Panc1 (cell line): ENCODE data around the gene LRMDA.

Experiments used
- CTCF ChIP-seq: fragments of 450-650 bp; IDR thresholded peaks from 2 replicates; pipeline ENCODE4 v1.5.1; 2017; ENCODE audit warnings: mild to moderate bottlenecking
- POLR2AphosphoS5 ChIP-seq: IDR thresholded peaks from 2 replicates; pipeline ENCODE4 v1.6.1; 2012; ENCODE audit warnings: mild to moderate bottlenecking, low read depth, low read length, moderate library complexity
- REST ChIP-seq, 2 experiments: IDR thresholded peaks; 2 replicates each; pipeline ENCODE4 v1.6.1; 2011 to 2012; ENCODE audit warnings: low read depth in 2 of 2, control low read depth in 1 of 2, low read length in 1 of 2, mild to moderate bottlenecking in 1 of 2, moderate library complexity in 1 of 2; ENCODE audit not compliant: insufficient read depth in 1 of 2
- SIN3A ChIP-seq: IDR thresholded peaks from 2 replicates; pipeline ENCODE4 v1.6.1; 2012; ENCODE audit warnings: low read depth, mild to moderate bottlenecking, low read length, moderate library complexity, borderline replicate concordance; ENCODE audit not compliant: insufficient read depth
- TCF7L2 ChIP-seq: IDR thresholded peaks from 2 replicates; pipeline ENCODE4 v1.6.1; 2011; ENCODE audit warnings: mild to moderate bottlenecking, low read depth, low read length, inconsistent platforms

- TF ChIP-seq CTCF: no peak
- TF ChIP-seq POLR2AphosphoS5: no peak
- TF ChIP-seq TCF7L2: no peak
- no peak for TF ChIP-seq REST (IDR thresholded peaks at IDR 0.05; ENCODE audit: insufficient read depth in 1 of 2, low read depth in 2 of 2, low read length in 1 of 2)
- no peak for TF ChIP-seq SIN3A
Observed at GRCh38 chr10:76301211-76301610, 869.8 kb downstream of the LRMDA start.
